NCI-H2029 treated with DMSO at 0.1 percent for 48 hours (cell line): Measurements from ENCODE around the gene BLOC1S5.

ENCODE experiments used
- DNase-seq: peaks from one replicate; lab custom pipeline; 2025; lab: John Stamatoyannopoulos, UW

BLOC1S5 gene

GRCh38 chr6:8063761-8064637, at the start of gene BLOC1S5:
Gene BLOC1S5 (minus strand): TSS chr6:8064389. CDS start chr6:8064376, 13 bp downstream.
- DNase-seq, result peak; percentile 98

- DNase-seq, result no peak
These were observed 49.0 kb upstream of the BLOC1S5 start for GRCh38 chr6:8113131-8113654.

GRCh38 chr6:8110725-8111124, 46.5 kb upstream of the BLOC1S5 start:
- no peak for DNase-seq

- DNase-seq, result no peak
These were observed 46.0 kb upstream of the BLOC1S5 start for GRCh38 chr6:8110117-8110721.

- no peak for DNase-seq
These were observed 44.8 kb upstream of the BLOC1S5 start for GRCh38 chr6:8108759-8109539.

- no peak for DNase-seq
These were observed 44.0 kb upstream of the BLOC1S5 start for GRCh38 chr6:8108031-8108660.

- no peak for DNase-seq
These were observed 41.6 kb upstream of the BLOC1S5 start for GRCh38 chr6:8105791-8106190.

GRCh38 chr6:8103726-8104125, 39.5 kb upstream of the BLOC1S5 start:
- DNase-seq, result no peak

GRCh38 chr6:8102122-8102958, 38.2 kb upstream of the BLOC1S5 start, which contains the start of gene EEF1E1:
Gene EEF1E1 (minus strand): TSS chr6:8102548. CDS start chr6:8102521, 27 bp downstream.
- DNase-seq, result peak; percentile 99

GRCh38 chr6:8100159-8100854, 36.1 kb upstream of the BLOC1S5 start:
- DNase-seq, result no peak

- no peak for DNase-seq
These were observed 26.5 kb upstream of the BLOC1S5 start for GRCh38 chr6:8090650-8091049.

- no peak for DNase-seq
These were observed 24.7 kb upstream of the BLOC1S5 start for GRCh38 chr6:8088886-8089285.

GRCh38 chr6:8087870-8088754, 23.9 kb upstream of the BLOC1S5 start:
- no peak for DNase-seq

- no peak for DNase-seq
These were observed 22.6 kb upstream of the BLOC1S5 start for GRCh38 chr6:8086755-8087306.

GRCh38 chr6:8085053-8085511, 20.9 kb upstream of the BLOC1S5 start:
- no peak for DNase-seq

GRCh38 chr6:8084586-8084985, 20.4 kb upstream of the BLOC1S5 start:
- DNase-seq, result no peak

- peak; percentile 66 for DNase-seq
These were observed 19.0 kb upstream of the BLOC1S5 start for GRCh38 chr6:8082954-8083858.

GRCh38 chr6:8082572-8082953, 18.4 kb upstream of the BLOC1S5 start:
- no peak for DNase-seq
